Peyer's patch (tissue), 4 donors: ENCODE results near the gene IMMP2L. TPM values are rescaled to one million over a fixed set of nuclear protein-coding genes. Genes with fewer than 3 reads are reported as not detected.

Source experiments
- DNase-seq, 3 donors: peaks; one replicate each; pipeline ENCODE4 v3.0.0-alpha.2; 2017 to 2019
- H3K27ac ChIP-seq, 4 donors: fragments of 200-600 bp; sonication (generic); one replicate each; pipeline ENCODE4 v1.5.1; 2016 to 2019
- H3K27me3 ChIP-seq, 2 donors: fragments of 200-600 bp; sonication (generic); one replicate each; pipeline ENCODE4 v1.5.1; 2019
- H3K36me3 ChIP-seq, 3 donors: fragments of 200-600 bp; sonication (generic); one replicate each; pipeline ENCODE4 v1.5.1; 2016 to 2019
- H3K4me1 ChIP-seq, 4 donors: fragments of 200-600 bp; sonication (generic); one replicate each; pipeline ENCODE4 v1.5.1; 2016 to 2019
- H3K4me3 ChIP-seq, 4 donors: fragments of 200-600 bp; sonication (generic); 1 replicate in 3 of 4; 2 replicates in 1 of 4; pipeline ENCODE4 v1.5.1; 2016 to 2019; ENCODE audit warnings: mild to moderate bottlenecking in 1 of 4
- H3K9me3 ChIP-seq, 4 donors: fragments of 200-600 bp; sonication (generic); one replicate each; pipeline ENCODE4 v1.5.1; 2016 to 2019; ENCODE audit warnings: mild to moderate bottlenecking in 1 of 4
- POLR2A ChIP-seq, 2 donors: fragments of 450-650 bp; IDR thresholded peaks; one replicate each; pipeline ENCODE4 v1.5.1; 2017; ENCODE audit warnings: antibody characterized with exemption in 2 of 2, mild to moderate bottlenecking in 2 of 2, moderate library complexity in 2 of 2
- total RNA-seq, 4 donors: library from RNA; depleted of rRNA; stranded (reverse); fragments of >200 nt; gene quantifications; one replicate each; pipeline ENCODE4 v1.1.0, GENCODE V29; 2016
- TF ChIP-seq, protein P1 (sequence below), 6 experiments: fragments of 450-650 bp in 4 of 6; fragments of 200-600 bp in 2 of 6; sonication (generic) in 1 of 6; IDR thresholded peaks; one replicate each; pipeline ENCODE4 v1.5.1; 2017 to 2019; ENCODE audit warnings: antibody characterized with exemption in 6 of 6, mild to moderate bottlenecking in 3 of 6, moderate library complexity in 1 of 6

The IMMP2L gene
- total RNA-seq, 4 donors from 2014 or later = 5.1 to 16.5 (median 10.9) TPM

DNA sequence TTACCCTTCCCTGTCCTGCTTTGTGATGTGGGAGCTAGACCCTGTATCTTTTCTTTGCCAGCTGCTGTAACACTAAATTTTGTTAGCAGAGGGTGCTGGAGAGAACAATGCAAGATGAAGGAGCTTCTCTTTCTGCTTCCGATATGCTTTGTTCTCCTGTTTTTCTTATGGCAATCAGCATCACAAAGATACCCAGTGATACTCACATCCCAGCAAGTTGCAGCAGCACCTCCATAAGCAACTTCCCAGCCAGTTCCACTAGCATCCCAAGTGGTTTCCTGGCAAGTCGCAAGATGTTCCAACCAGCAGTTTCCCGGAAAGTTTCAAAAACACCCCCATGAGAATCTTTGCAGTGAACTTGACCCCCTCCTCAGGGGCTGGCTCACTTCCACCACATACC is 148.6 kb downstream of the IMMP2L start:
- H3K9me3 ChIP-seq = no peaks in the 10 kb centered on the region
- H3K27me3 ChIP-seq = no peaks in the 10 kb centered on the region
- DNase-seq = no peak
- no peaks in the 10 kb centered on the region for H3K4me1 ChIP-seq
- no peak overlapping the region for H3K27ac ChIP-seq
- no peaks in the 10 kb centered on the region for H3K36me3 ChIP-seq
- TF ChIP-seq POLR2A (IDR thresholded peaks at IDR 0.05) = no peak
- TF ChIP-seq, protein P1, sequence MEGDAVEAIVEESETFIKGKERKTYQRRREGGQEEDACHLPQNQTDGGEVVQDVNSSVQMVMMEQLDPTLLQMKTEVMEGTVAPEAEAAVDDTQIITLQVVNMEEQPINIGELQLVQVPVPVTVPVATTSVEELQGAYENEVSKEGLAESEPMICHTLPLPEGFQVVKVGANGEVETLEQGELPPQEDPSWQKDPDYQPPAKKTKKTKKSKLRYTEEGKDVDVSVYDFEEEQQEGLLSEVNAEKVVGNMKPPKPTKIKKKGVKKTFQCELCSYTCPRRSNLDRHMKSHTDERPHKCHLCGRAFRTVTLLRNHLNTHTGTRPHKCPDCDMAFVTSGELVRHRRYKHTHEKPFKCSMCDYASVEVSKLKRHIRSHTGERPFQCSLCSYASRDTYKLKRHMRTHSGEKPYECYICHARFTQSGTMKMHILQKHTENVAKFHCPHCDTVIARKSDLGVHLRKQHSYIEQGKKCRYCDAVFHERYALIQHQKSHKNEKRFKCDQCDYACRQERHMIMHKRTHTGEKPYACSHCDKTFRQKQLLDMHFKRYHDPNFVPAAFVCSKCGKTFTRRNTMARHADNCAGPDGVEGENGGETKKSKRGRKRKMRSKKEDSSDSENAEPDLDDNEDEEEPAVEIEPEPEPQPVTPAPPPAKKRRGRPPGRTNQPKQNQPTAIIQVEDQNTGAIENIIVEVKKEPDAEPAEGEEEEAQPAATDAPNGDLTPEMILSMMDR (IDR thresholded peaks at IDR 0.05) = no peak
- no peak overlapping the region for H3K4me3 ChIP-seq

DNA sequence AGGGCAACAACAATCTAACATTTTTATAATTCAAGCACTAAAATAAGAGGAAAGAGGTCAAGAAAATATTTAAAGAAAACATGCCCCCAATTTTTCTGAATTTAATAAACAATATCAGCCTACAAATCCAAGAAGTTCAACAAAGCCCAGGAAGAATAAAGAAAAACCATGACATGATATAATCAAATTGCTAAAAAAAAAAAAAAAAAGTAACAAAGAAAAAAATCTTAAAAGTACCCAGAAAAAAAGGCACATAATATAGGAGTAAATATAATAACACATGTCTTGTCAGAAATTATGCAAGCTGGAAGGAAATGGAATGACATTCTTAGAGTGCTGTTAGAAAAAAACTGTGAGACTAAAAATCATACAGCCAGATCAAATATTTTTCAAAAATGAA is 151.4 kb downstream of the IMMP2L start:
- no peaks in the 10 kb centered on the region for H3K27me3 ChIP-seq
- no peaks in the 10 kb centered on the region for H3K36me3 ChIP-seq
- no peak overlapping the region for H3K27ac ChIP-seq
- no peak for TF ChIP-seq POLR2A (IDR thresholded peaks at IDR 0.05)
- TF ChIP-seq, protein P1 (IDR thresholded peaks at IDR 0.05) = no peak
- H3K9me3 ChIP-seq = no peaks in the 10 kb centered on the region
- no peak for DNase-seq
- no peak overlapping the region for H3K4me3 ChIP-seq
- no peaks in the 10 kb centered on the region for H3K4me1 ChIP-seq

DNA sequence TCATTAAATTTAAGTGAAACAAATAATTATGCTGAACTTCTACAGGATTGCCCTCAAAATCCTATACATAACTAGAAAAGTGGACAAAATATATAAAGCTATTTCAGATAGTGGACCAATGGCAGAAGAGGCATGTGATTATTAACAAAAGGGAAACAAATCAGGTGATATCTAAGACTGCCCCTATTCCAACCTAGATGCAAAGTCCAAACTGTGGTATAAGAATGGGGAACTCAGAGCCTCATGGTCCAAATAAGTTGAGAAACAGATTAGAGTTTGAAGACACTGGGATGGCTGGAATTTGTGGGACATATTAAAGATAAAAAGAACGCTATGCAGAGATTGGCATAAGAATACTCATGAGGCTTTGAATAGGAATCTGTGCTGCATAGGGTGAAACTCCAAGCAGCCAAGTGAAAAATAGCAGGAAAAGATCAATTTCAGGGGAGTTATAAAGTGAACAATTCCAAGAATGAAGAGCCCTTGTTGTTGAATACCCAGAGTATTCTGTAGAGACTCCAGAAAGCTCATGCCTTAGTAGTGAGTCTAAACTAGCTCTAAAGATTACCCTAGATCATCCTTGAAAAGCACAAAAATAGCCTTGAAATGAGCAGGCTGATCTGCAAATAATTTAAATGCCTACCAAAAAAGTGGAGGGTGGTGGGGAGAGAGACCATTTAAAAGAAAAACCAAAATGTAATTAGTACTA is 152.4 kb downstream of the IMMP2L start:
- TF ChIP-seq, protein P1 (IDR thresholded peaks at IDR 0.05) = no peak
- TF ChIP-seq POLR2A (IDR thresholded peaks at IDR 0.05) = no peak
- no peak overlapping the region for H3K4me3 ChIP-seq
- H3K36me3 ChIP-seq = no peaks in the 10 kb centered on the region
- no peak for DNase-seq
- H3K4me1 ChIP-seq = no peaks in the 10 kb centered on the region
- H3K27ac ChIP-seq = no peak overlapping the region
- H3K27me3 ChIP-seq = no peaks in the 10 kb centered on the region
- H3K9me3 ChIP-seq = no peaks in the 10 kb centered on the region

DNA sequence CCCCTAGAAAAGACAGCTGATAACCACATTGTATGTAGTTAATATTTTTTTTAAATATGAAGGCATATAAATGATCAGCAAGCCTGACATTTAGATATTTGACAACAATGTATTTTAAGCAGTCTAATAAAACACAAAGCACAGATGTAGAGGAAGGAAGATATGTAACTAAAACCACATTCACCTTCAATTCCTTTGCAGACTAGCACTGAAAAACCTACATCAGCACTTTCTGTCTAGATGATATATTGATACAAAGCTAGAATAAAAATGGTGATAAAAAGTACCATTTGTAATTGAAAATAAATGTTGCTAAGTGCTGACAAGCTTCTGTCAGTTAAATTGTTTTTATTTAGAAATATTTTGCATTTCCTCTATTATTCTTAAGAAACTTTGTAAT is 153.6 kb downstream of the IMMP2L start:
- Histone ChIP-seq H3K4me1 (no peaks in the 10 kb centered on the region), H3K36me3 (no peaks in the 10 kb centered on the region), H3K27me3 (no peaks in the 10 kb centered on the region), H3K27ac (no peak overlapping the region), H3K9me3 (no peaks in the 10 kb centered on the region), H3K4me3 (no peak overlapping the region)
- DNase-seq = no peak
- TF ChIP-seq, protein P1 (IDR thresholded peaks at IDR 0.05) = no peak
- no peak for TF ChIP-seq POLR2A (IDR thresholded peaks at IDR 0.05)

DNA sequence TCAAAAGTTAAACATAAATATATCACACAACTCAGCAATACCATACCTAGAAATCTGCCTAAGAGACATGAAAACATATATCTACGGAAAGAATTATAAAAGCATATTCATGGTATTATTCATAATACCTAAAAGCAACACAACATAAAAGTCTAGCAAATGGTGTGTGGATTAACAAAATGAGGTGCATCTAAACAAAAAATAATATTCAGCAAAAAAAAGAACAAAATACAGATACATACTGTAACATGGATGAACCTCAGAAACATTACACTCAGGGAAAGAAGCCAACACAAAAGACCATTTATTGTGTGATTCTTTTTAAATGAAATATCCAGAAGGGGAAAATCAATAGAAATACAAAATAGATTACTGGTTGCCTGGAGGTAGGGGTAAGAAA is 155.0 kb downstream of the IMMP2L start:
- Histone ChIP-seq H3K27ac (no peak overlapping the region), H3K4me3 (no peak overlapping the region), H3K4me1 (no peaks in the 10 kb centered on the region), H3K27me3 (no peaks in the 10 kb centered on the region), H3K36me3 (no peaks in the 10 kb centered on the region), H3K9me3 (no peaks in the 10 kb centered on the region)
- no peak for DNase-seq
- TF ChIP-seq, protein P1 (IDR thresholded peaks at IDR 0.05) = no peak
- no peak for TF ChIP-seq POLR2A (IDR thresholded peaks at IDR 0.05)
